Jurkat, Clone E6-1 (cell line): Measurements from ENCODE around the gene CSAG1. TPM values are rescaled to one million over a fixed set of nuclear protein-coding genes. Genes with fewer than 3 reads are reported as not detected.
"Not testable (repeated sequence)": the region's sequence is repeated elsewhere in the genome, so short reads cannot be mapped to it uniquely, and the experiment has no call there.

Experiments
- DNase-seq: peaks from one replicate; pipeline ENCODE4 v3.0.0-alpha.2; 2011; ENCODE audit warnings: low read depth, low spot score
- H3K4me3 ChIP-seq: 2 replicates; pipeline ENCODE4 v1.5.1; 2011; ENCODE audit warnings: mild to moderate bottlenecking, low read length, control low read depth, moderate library complexity
- polyA plus RNA-seq: library from polyadenylated mRNA; unstranded; fragments of >200 nt; gene quantifications from one replicate; pipeline ENCODE4 v1.2.1, GENCODE V29; 2012; ENCODE audit warnings: missing spikeins; ENCODE audit not compliant: insufficient read length, insufficient read depth

The CSAG1 gene, protein sequence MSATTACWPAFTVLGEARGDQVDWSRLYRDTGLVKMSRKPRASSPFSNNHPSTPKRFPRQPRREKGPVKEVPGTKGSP
- polyA plus RNA-seq, result 1.7 TPM

DNA sequence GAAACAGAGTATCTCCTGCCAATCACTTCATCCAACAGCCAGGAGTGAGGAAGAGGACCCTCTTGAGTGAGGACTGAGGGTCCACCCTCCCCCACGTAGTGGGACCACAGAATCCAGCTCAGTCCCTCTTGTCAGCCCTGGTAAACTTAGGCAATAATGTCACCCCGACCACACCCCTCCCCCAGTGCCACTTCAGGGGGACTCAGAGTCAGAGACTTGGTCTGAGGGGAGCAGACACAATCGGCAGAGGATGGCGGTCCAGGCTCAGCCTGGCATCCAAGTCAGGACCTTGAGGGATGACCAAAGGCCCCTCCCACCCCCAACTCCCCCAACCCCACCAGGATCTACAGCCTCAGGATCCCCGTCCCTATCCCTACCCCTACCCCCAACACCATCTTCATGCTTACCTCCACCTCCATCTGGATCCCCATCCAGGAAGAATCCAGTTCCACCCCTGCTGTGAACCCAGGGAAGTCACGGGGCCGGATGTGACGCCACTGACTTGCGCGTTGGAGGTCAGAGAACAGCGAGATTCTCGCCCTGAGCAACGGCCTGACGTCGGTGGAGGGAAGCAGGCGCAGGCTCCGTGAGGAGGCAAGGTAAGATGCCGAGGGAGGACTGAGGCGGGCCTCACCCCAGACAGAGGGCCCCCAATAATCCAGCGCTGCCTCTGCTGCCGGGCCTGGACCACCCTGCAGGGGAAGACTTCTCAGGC lies at the start of gene CSAG1, which contains the start of gene MAGEA12:
Gene CSAG1 (minus strand): TSS at position 461 of the 715 bp plus-strand sequence. CDS start 1,261 bp downstream, outside the sequence.
Gene MAGEA12 (plus strand): TSS at position 497 of the 715 bp plus-strand sequence. CDS start 2,405 bp downstream, outside the sequence.
- no peak within 1 kb of the TSS for H3K4me3 ChIP-seq
- no peak for DNase-seq

DNA sequence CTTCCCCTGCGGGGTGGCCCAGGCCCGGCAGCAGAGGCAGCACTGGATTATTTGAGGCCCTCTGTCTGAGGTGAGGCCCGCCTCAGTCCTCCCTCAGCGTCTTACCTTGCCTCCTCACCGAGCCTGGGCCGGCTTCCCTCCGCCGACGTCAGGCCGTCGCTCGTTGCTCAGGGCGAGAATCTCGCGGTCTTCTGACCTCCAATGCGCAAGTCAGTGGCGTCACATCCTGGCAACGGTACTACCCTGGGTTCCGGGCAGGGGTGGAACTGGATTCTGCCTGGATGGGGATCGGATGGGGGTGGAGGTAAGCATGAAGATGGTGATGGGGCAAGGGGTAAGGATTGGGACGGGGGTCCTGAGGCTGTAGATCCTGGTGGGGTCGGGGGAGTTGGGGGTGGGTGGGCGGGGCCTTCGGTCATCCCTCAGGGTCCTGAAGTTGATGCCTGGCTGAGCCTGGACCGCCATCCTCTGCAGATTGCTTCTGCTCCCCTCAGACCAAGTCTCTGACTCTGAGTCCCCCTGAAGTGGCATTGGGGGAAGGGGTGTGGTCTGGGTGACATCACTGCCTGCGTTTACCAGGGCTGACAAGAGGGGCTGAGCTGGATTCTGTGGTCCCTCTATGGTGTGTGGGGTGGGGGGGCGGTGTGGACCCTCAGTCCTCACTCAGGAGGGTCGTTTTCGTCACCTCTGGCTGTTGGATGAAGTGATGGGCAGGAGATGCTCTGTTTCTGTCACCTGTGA lies 36.2 kb upstream of the CSAG1 start, which contains the start of gene MAGEA6:
Gene MAGEA6 (minus strand): TSS at position 141 of the 741 bp plus-strand sequence. CDS start 2,039 bp downstream, outside the sequence.
- not testable (repeated sequence) for H3K4me3 ChIP-seq, DNase-seq

DNA sequence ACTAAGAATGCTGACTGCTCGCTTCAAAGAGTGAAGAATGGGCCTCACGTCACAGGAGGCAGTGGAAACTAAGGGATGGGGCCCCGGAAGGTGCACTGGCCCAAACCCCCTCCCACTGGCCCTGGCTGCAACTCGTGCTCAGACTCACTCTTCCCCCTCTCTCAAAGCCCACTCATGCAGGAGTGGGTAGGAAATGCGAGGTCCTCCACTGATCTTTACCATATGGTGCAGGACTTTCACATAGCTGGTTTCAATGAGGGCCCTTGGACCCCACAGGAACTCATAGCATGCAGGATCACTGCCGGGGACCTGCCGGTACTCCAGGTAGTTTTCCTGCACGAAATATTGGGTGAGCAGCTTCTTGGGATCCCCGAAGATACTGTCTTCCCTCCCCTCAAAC lies 33.0 kb upstream of the CSAG1 start:
- H3K4me3 ChIP-seq, DNase-seq: not testable (repeated sequence)

DNA sequence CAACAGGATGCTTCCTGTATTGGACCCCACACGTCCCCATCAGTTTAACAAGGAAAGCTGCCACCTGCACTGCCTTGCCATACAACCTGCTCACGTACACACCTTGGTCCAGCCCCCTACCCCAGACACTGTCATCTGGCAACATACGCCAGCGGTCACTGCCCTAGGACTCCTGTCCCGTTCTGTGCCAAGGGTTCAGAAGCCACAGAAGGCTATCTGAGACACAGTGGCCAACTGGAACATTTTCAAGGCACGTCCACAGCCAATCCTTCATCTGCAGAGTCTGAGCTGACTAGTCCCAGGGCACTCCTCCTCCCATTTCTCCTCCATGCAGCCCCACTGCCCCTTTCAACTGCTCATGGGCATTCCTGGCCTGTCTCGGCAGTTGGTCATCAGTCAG lies 28.1 kb upstream of the CSAG1 start:
- not testable (repeated sequence) for H3K4me3 ChIP-seq, DNase-seq

DNA sequence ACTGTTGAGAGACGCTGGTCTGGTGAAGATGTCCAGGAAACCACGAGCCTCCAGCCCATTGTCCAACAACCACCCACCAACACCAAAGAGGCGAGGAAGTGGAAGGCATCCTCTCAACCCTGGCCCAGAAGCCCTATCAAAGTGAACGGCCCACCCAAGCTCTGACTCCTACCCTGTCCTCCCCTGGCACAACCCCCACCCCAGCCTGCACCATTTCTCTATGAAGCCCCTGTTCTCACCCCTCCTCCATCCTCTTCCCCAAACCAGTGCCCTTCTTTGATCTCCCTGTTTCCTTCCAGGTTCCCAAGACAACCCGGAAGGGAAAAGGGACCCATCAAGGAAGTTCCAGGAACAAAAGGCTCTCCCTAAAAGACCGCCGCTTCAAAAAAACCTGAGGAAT lies 26.0 kb upstream of the CSAG1 start:
- DNase-seq, H3K4me3 ChIP-seq: not testable (repeated sequence)

DNA sequence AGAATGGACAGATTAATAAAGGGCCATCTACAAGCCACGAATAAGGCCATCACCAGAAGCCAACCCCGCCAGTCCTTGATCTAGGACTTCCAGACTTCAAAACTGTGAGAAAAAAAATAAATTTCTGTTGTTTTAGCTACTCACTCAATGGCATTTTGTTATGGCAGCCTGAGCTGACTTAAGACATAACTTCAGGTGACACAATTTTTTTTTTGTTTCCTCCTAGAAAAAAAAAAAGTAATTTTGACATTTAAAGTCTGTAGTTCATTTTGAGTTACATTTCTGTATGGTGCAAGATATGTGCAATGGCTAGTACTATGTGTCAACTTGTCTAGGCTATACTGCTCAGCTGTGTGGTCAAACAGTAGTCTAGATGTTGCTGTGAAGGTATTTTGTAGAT lies 25.4 kb upstream of the CSAG1 start, which contains the start of gene CSAG3:
Gene CSAG3 (plus strand): TSS at position 301 of the 400 bp plus-strand sequence.
- H3K4me3 ChIP-seq, DNase-seq: not testable (repeated sequence)

DNA sequence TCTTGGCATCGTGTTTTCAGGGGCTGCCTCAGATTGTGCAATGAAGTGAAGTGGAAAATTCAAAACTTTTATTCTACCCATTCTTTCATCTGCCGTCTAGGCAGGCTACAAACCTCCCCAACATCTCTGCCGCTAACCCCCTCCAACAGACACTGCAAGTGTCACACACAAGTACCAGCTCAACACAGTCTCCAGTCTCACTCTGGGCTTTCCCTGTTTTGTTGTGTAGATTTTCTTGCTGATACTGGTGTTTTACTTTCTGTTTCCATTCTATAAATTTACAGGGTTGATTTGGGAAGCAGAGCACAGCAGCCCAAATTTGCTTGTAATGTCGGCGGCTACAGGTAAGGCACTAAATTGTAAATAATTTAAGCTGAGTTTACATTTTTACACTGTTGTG lies 21.4 kb upstream of the CSAG1 start:
- H3K4me3 ChIP-seq, DNase-seq: not testable (repeated sequence)

DNA sequence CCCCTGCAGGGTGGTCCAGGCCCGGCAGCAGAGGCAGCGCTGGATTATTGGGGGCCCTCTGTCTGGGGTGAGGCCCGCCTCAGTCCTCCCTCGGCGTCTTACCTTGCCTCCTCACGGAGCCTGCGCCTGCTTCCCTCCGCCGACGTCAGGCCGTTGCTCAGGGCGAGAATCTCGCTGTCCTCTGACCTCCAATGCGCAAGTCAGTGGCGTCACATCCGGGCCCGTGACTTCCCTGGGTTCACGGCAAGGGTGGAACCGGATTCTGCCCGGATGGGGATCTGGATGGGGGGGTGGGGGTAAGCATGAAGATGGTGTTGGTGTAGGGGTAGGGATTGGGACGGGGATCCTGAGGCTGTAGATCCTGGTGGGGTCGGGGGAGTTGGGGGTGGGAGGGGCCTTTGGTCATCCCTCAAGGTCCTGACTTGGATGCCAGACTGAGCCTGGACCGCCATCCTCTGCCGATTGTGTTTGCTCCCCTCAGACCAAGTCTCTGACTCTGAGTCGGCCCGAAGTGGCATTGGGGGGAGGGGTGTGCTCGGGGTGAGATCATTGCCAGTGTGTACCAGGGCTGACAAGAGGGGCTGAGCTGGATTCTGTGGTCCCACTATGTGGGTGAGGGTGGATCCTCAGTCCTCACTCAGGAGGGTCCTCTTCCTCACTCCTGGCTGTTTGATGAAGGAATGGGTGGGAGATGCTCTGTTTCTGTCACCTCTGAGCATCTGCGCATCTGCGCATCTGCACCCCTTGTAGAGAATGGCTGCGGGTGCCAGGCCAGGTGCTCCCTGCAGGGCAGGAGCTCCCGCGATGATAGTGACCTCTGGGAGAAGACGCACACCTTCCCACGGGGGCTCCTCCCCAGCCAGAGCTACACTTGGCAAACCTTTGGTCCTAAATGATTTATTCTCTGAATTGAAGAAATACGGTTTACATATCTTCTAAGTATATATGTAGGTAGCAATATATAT lies 20.4 kb upstream of the CSAG1 start, which contains the start of gene MAGEA2:
Gene MAGEA2 (minus strand): TSS at position 157 of the 965 bp plus-strand sequence. CDS start 2,479 bp downstream, outside the sequence.
- not testable (repeated sequence) for DNase-seq, H3K4me3 ChIP-seq

DNA sequence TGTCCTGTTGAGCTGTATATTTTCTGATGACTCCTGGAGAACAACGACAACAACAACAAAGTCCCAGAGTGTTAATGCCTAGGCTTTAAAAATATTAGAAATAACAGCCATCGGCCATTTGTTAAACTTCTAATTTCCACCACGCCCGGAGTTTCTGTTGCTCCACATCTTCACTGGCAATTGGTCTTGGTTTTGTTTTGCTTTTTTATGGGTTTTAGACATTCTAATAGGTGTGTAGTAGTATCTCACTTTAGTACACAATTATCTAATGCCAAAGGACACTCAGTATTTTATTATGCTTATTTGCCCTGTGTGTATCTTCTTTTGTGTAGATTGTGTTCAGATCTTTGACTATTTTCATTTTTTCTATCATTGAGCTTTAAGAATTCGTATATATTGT lies 5.0 kb upstream of the CSAG1 start:
- no peak for DNase-seq
- H3K4me3 ChIP-seq, result no peak overlapping the region

DNA sequence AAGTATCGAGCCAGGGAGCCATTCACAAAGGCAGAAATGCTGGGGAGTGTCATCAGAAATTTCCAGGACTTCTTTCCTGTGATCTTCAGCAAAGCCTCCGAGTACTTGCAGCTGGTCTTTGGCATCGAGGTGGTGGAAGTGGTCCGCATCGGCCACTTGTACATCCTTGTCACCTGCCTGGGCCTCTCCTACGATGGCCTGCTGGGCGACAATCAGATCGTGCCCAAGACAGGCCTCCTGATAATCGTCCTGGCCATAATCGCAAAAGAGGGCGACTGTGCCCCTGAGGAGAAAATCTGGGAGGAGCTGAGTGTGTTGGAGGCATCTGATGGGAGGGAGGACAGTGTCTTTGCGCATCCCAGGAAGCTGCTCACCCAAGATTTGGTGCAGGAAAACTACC lies 3.0 kb upstream of the CSAG1 start:
- not testable (repeated sequence) for DNase-seq, H3K4me3 ChIP-seq

DNA sequence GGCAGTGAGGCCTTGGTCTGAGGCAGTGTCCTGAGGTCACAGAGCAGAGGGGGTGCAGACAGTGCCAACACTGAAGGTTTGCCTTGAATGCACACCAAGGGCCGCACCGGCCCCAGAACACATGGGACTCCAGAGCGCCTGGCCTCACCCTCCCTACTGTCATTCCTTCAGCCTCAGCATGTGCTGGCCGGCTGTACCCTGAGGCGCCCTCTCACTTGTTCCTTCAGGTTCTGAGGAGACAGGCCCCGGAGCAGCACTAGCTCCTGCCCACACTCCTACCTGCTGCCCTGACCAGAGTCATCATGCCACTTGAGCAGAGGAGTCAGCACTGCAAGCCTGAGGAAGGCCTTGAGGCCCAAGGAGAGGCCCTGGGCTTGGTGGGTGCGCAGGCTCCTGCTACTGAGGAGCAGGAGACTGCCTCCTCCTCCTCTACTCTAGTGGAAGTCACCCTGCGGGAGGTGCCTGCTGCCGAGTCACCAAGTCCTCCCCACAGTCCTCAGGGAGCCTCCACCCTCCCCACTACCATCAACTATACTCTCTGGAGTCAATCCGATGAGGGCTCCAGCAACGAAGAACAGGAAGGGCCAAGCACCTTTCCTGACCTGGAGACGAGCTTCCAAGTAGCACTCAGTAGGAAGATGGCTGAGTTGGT lies 2.5 kb upstream of the CSAG1 start:
- no peak overlapping the region for H3K4me3 ChIP-seq
- DNase-seq, result no peak

DNA sequence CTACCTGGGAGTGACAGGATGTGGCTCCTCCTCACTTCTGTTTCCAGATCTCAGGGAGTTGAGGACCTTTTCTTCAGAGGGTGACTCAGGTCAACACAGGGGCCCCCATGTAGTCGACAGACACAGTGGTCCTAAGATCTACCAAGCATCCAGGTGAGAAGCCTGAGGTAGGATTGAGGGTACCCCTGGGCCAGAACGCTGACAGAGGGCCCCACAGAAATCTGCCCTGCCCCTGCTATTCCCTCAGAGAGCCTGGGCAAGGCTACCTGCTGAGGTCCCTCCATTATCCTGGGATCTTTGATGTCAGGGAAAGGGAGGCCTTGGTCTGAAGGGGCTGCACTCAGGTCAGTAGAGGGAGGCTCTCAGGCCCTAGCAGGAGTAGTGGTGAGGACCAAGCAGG lies 1.6 kb upstream of the CSAG1 start:
- no peak for DNase-seq
- H3K4me3 ChIP-seq, result no peak overlapping the region

DNA sequence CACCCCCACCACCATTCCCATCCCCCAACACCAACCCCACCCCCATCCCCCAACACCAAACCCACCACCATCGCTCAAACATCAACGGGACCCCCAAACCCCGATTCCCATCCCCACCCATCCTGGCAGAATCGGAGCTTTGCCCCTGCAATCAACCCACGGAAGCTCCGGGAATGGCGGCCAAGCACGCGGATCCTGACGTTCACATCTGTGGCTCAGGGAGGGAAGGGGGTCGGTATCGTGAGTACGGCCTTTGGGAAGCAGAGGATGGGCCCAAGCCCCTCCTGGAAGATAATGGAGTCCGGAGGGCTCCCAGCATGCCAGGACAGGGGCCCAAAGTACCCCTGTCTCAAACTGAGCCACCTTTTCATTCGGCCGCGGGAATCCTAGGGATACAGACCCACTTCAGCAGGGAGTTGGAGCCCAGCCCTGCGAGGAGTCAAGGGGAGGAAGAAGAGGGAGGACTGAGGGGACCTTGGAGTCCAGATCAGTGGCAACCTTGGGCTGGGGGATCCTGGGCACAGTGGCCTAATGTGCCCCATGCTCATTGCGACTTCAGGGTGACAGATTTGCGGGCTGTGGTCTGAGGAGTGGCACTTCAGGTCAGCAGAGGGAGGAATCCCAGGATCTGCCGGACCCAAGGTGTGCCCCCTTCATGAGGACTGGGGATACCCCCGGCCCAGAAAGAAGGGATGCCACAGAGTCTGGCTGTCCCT lies 780 bp upstream of the CSAG1 start:
- not testable (repeated sequence) for DNase-seq, H3K4me3 ChIP-seq

DNA sequence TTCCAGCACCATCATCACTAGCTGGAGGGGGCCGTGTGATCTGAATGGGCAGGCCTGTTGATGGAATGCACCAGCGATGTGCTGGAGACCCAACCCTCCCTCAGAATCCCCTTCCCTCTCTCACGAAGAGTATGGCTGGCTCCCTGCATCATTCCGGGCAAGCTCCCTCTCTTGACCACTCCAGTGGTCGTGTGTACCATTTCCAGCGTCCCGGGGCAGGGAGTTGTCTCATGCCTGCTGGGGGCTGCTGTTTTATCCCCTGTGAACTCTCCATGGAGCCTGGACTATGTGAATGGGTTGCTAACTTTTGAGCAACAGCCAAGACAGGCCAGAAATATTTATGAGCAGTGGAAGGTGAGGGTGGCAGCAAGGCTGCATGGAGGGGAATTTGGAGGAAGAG lies 8.1 kb downstream of the CSAG1 start:
- no peak overlapping the region for H3K4me3 ChIP-seq
- DNase-seq, result no peak

DNA sequence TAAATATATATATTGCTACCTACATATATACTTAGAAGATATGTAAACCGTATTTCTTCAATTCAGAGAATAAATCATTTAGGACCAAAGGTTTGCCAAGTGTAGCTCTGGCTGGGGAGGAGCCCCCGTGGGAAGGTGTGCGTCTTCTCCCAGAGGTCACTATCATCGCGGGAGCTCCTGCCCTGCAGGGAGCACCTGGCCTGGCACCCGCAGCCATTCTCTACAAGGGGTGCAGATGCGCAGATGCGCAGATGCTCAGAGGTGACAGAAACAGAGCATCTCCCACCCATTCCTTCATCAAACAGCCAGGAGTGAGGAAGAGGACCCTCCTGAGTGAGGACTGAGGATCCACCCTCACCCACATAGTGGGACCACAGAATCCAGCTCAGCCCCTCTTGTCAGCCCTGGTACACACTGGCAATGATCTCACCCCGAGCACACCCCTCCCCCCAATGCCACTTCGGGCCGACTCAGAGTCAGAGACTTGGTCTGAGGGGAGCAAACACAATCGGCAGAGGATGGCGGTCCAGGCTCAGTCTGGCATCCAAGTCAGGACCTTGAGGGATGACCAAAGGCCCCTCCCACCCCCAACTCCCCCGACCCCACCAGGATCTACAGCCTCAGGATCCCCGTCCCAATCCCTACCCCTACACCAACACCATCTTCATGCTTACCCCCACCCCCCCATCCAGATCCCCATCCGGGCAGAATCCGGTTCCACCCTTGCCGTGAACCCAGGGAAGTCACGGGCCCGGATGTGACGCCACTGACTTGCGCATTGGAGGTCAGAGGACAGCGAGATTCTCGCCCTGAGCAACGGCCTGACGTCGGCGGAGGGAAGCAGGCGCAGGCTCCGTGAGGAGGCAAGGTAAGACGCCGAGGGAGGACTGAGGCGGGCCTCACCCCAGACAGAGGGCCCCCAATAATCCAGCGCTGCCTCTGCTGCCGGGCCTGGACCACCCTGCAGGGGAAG lies 19.4 kb downstream of the CSAG1 start, which contains the start of gene MAGEA2B:
Gene MAGEA2B (plus strand): TSS at position 814 of the 973 bp plus-strand sequence. CDS start 2,479 bp downstream, outside the sequence.
- DNase-seq, H3K4me3 ChIP-seq: not testable (repeated sequence)

DNA sequence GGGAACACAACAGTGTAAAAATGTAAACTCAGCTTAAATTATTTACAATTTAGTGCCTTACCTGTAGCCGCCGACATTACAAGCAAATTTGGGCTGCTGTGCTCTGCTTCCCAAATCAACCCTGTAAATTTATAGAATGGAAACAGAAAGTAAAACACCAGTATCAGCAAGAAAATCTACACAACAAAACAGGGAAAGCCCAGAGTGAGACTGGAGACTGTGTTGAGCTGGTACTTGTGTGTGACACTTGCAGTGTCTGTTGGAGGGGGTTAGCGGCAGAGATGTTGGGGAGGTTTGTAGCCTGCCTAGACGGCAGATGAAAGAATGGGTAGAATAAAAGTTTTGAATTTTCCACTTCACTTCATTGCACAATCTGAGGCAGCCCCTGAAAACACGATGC lies 20.3 kb downstream of the CSAG1 start:
- DNase-seq, result not testable (repeated sequence)

More for the DNA sequence above, 20.3 kb downstream of the CSAG1 start:
- not testable (repeated sequence) for H3K4me3 ChIP-seq
